GM12872 (cell line): Measurements from ENCODE around the gene ZSWIM2.

Experiments used
- TF ChIP-seq, protein P1 (sequence below): IDR thresholded peaks from 3 replicates; pipeline ENCODE4 v1.5.1; 2011; ENCODE audit warnings: low read depth, mild to moderate bottlenecking, low read length, moderate library complexity; ENCODE audit not compliant: insufficient read depth

Gene ZSWIM2

DNA sequence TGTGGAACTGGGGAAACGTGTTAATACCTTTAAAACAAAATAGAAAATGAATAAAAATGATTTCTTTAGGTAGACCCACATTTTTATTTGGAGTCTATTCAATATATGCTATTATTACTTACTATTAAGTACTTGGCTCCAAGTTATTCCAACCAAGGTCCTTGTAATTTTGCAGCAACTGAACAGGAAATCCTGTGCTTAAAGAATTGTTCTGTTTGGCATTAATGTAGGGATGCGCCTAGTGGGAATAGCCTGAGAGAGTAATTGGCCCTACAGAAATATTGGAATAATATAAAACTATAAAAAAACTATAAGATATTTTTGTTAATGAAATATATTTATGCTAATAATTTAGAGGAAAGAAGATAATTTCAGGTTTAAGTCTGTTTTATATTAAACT lies 22.9 kb upstream of the ZSWIM2 start:
- TF ChIP-seq, protein P1, sequence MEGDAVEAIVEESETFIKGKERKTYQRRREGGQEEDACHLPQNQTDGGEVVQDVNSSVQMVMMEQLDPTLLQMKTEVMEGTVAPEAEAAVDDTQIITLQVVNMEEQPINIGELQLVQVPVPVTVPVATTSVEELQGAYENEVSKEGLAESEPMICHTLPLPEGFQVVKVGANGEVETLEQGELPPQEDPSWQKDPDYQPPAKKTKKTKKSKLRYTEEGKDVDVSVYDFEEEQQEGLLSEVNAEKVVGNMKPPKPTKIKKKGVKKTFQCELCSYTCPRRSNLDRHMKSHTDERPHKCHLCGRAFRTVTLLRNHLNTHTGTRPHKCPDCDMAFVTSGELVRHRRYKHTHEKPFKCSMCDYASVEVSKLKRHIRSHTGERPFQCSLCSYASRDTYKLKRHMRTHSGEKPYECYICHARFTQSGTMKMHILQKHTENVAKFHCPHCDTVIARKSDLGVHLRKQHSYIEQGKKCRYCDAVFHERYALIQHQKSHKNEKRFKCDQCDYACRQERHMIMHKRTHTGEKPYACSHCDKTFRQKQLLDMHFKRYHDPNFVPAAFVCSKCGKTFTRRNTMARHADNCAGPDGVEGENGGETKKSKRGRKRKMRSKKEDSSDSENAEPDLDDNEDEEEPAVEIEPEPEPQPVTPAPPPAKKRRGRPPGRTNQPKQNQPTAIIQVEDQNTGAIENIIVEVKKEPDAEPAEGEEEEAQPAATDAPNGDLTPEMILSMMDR = no peak

DNA sequence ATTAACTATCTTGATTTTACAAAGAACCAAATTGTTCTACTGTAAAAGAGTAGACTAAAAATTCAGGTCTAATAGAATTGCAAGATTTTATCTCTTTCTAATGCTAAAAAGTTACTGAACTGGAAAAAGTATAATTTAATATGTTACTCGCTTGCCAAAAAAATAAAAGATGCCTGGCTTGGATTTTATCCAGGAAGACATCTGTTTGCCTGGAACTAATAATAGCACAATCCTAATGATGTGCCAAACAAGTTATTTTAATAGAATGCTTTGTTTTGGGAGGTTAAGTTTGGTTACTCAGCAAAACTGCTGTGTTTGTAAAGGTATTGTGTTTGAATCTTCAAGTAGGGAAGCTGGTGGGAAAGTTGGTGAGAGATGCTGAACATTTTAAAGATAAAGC lies 19.4 kb upstream of the ZSWIM2 start:
- TF ChIP-seq, protein P1 = no peak

DNA sequence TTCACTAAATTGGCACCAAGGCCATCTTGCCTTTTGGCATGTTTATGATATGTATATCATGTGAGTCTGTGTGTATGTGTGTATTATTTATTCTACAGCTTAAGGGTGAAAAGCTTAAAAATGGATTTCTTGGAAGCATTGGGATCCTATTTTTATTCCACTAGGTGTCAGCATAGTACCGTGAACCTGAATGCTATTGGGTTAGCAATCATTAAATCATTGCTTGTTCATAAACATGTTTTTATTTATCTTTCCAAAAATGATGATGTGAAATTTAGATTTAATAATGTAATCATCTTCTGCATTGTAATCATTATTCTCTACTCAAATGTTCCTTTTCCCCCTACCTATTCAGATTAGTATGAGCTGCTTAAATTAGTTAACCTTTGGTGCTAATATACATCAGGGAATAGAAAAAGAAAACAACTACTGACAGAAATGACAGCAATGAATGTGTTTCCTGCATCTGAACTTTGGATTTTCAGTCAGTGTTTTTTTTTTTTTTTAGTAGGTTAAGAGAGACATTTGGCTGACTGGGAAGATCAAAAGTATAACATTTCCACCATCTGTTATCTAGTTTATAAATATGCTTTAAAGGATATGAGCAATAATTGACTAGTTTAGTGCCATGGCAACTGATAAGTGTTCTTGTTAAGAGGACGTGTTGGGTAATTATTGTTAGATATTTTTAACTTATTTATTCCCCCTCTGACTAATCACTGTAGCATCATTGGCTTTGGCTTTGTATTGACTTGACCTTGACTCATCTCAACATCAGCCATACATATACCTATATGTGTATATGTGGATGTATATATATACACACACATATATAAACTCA lies 14.1 kb upstream of the ZSWIM2 start:
- TF ChIP-seq, protein P1 = peak; percentile 51; the same call in 2 of the 3 replicates

DNA sequence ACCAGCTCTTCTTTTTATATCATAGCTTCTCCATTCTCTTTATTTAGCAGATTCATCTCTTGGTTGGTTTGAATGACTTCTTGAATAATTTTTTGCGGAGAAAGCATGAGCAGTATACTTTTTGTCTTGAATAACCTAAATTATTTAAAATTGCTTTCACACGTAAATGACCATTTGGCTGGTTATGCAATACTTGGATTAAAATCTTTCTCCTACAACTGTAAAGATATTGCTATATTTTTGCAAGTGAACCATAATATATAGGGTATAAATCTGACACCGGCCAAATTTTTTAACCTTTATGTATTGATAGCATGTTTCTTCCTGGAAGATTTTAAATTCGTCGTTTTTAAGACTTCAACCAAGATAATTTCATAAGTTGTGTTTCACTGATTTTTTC lies 6.2 kb upstream of the ZSWIM2 start:
- TF ChIP-seq, protein P1 = no peak

DNA sequence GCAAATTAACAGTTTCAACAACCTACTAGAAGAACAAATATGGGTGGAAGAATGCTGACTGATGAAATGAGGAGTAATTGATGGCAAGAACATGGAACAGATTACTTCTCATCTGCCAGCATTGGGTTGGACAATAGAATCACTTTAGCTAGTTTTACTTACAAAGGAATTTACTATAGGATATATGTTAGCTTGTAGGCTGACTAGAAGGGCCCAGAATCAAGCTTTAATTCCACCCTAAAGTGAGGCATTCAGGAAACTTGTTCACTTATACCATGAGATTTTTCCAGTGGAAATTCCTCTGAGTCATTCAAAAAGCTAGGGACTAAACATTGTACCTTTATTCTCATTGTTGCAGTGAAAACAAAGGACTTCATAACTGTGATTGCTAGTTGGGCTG lies 5.0 kb upstream of the ZSWIM2 start:
- TF ChIP-seq, protein P1 = no peak

DNA sequence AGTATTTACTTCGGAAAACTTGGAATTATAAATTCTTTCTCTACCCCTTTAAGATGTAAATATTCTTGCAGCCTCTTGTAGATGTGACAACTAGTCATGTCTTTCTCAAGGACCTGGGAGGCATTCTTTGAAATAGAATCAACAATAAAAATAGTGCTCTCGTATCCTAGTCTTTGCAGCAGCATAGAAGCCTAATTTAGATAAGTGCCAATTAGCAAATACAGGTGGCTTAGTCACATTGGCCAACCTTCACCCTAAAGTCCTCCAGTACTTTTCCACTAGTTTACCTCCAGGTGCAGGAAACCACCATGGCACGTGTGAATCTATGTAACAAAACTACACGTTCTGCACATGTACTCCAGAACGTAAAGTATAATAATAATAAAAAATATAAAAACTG lies 3.5 kb upstream of the ZSWIM2 start:
- TF ChIP-seq, protein P1 = no peak

DNA sequence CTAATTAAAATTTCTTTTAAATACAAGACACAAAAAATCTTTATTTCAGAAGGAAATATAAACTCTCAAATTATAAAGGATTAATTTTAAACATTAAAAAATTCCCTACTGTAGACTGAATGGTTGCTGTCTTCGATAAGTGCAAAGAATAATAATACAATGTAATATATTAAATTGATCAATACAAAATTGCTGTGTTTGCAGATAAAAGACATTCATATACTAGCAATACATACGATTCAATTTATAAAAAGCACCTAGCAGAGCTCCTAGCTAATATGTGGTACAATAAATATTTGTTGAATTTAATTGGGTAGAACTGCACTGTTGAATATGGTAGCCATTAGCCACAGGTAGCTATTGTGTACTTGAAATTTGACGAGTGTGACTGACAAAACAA lies 6.6 kb downstream of the ZSWIM2 start:
- TF ChIP-seq, protein P1 = no peak
